Esophagus squamous epithelium (tissue), 4 donors: ENCODE results near the gene KRT7.

Experiments
- POLR2A ChIP-seq, 4 donors: fragments of 450-650 bp; IDR thresholded peaks; one replicate each; pipeline ENCODE4 v1.6.1; 2017; ENCODE audit warnings: antibody characterized with exemption in 4 of 4, mild to moderate bottlenecking in 4 of 4, moderate library complexity in 3 of 4
- TF ChIP-seq, protein P1 (sequence below), 6 experiments: fragments of 450-650 bp in 4 of 6; fragments of 200-600 bp in 2 of 6; sonication (generic) in 2 of 6; IDR thresholded peaks; one replicate each; pipeline ENCODE4 v1.5.1; 2016 to 2019; ENCODE audit warnings: antibody characterized with exemption in 6 of 6, mild to moderate bottlenecking in 4 of 6, moderate library complexity in 4 of 6

DNA sequence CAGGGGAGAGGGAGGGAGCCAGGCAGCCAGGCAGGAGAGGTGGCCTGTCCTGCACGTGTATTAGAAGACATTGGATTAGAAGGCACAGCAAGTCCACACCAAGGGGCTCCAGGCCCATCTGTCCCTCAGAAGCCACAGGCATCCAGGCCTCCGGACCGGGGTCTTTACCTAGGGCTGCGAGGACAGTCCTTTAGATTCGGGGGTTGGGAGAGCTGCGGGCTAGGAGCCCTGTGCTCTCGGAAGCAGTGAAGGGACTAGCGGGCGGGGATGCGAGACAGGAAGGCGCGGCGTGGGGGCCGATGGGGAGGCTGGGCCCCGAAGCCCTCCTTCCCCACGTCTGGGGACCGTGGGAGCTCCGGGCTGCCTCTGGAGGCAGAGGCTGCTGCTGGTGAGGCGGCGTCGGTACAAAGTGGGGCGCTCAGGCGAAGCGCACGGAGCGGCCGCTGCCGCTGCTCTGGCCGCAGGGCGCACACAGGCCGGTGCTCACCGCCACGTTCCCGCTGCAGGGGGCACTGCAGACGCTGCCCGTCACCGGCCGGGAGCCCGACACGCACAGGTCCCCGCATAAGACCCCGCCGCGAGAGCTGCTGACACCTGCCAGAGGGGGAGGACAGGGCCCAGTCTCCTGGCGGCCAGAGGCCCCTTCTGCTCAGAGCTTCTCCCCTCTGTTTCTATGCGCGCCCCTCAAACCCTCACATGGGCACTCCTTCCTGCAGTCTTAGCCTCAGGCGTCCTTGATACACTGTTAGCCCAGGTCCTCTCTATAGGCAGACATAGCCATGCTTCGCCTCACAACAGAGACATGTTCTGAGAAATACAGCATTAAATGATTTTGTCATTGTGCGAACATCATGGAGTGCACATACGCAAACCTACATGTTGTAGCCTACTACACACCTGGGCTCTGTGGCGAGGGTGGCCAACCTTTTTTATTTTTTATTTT lies 17.3 kb downstream of the KRT7 start:
- TF ChIP-seq, protein P1, sequence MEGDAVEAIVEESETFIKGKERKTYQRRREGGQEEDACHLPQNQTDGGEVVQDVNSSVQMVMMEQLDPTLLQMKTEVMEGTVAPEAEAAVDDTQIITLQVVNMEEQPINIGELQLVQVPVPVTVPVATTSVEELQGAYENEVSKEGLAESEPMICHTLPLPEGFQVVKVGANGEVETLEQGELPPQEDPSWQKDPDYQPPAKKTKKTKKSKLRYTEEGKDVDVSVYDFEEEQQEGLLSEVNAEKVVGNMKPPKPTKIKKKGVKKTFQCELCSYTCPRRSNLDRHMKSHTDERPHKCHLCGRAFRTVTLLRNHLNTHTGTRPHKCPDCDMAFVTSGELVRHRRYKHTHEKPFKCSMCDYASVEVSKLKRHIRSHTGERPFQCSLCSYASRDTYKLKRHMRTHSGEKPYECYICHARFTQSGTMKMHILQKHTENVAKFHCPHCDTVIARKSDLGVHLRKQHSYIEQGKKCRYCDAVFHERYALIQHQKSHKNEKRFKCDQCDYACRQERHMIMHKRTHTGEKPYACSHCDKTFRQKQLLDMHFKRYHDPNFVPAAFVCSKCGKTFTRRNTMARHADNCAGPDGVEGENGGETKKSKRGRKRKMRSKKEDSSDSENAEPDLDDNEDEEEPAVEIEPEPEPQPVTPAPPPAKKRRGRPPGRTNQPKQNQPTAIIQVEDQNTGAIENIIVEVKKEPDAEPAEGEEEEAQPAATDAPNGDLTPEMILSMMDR (IDR thresholded peaks at IDR 0.05): no peak
- no peak for TF ChIP-seq POLR2A (IDR thresholded peaks at IDR 0.05)
